Left lung (tissue), 10 donors: ENCODE data around the gene HSPB1. TPM values are rescaled to one million over a fixed set of nuclear protein-coding genes. Genes with fewer than 3 reads are reported as not detected.

ENCODE experiments used
- ATAC-seq: fragments of 200-7000 bp; cut with Tn5 transposase; one replicate; pipeline ENCODE4 v1.9.1; 2020; ENCODE audit warnings: moderate library complexity
- DNase-seq, 4 donors: peaks; one replicate each; pipeline ENCODE4 v3.0.0-alpha.2; 2013 to 2020
- H3K27ac ChIP-seq, 2 donors: fragments of 200-600 bp; sonication (generic) in 1 of 2; one replicate each; pipeline versions ENCODE4 v1.5.0 to v1.8.0; 2020 to 2021
- H3K27me3 ChIP-seq, 2 donors: fragments of 200-600 bp; sonication (generic) in 1 of 2; one replicate each; pipeline versions ENCODE4 v1.5.0 to v1.8.0; 2020 to 2021
- H3K36me3 ChIP-seq, 2 donors: fragments of 200-600 bp; sonication (generic) in 1 of 2; one replicate each; pipeline versions ENCODE4 v1.5.0 to v1.8.0; 2020 to 2021
- H3K4me1 ChIP-seq, 2 donors: fragments of 200-600 bp; one replicate each; pipeline ENCODE4 v1.8.0; 2021
- H3K4me3 ChIP-seq, 2 donors: fragments of 200-600 bp; sonication (generic) in 1 of 2; one replicate each; pipeline versions ENCODE4 v1.5.0 to v1.8.0; 2020 to 2021; ENCODE audit warnings: mild to moderate bottlenecking in 1 of 2
- H3K9me3 ChIP-seq, 2 donors: fragments of 200-600 bp; sonication (generic) in 1 of 2; one replicate each; pipeline versions ENCODE4 v1.5.0 to v1.8.0; 2020 to 2021
- intact Hi-C, 2 donors: fragments of 100-400 bp; cut with DNase I; formaldehyde crosslinking; loops; one replicate each; pipeline versions ENCODE4 v1.11.2 to v1.14.2; 2022
- polyA plus RNA-seq, 6 donors: library from polyadenylated mRNA; unstranded; fragments of 120-200 nt; gene quantifications; one replicate each; pipeline ENCODE4 v1.2.1, GENCODE V29; 2013; ENCODE audit not compliant: insufficient read length in 6 of 6
- total RNA-seq, 2 donors: library from RNA; stranded (reverse); fragmentation: NEBNext Ultra II Directional; extraction: Animal tissue kit (Norgen Biotek cat#: 25700); gene quantifications; one replicate each; pipeline ENCODE4 v1.2.1, GENCODE V29; 2021
- TF ChIP-seq, protein P1 (sequence below), 2 donors: fragments of 200-600 bp; sonication (generic) in 1 of 2; IDR thresholded peaks; one replicate each; pipeline versions ENCODE4 v1.5.0 to v1.8.0; 2021; ENCODE audit warnings: antibody characterized with exemption in 2 of 2
- donor health status: DM: no; HTN: yes; CAD: no.
- donor health status: DM: no; HTN: no; CAD: no.

The HSPB1 gene
- total and polyA plus RNA-seq, 8 donors: 219 to 951 (median 306) TPM

- ATAC-seq (no peak), DNase-seq (no peak)
- Histone ChIP-seq H3K27me3 (no peaks in the 10 kb centered on the region), H3K4me3 (no peak overlapping the region), H3K36me3 (peaks cover 0 to 40% of the 10 kb centered on the region in 2 donors), H3K27ac (no peak overlapping the region), H3K9me3 (no peaks in the 10 kb centered on the region), H3K4me1 (peaks cover 0 to 75% of the 10 kb centered on the region in 2 donors)
- TF ChIP-seq, protein P1, sequence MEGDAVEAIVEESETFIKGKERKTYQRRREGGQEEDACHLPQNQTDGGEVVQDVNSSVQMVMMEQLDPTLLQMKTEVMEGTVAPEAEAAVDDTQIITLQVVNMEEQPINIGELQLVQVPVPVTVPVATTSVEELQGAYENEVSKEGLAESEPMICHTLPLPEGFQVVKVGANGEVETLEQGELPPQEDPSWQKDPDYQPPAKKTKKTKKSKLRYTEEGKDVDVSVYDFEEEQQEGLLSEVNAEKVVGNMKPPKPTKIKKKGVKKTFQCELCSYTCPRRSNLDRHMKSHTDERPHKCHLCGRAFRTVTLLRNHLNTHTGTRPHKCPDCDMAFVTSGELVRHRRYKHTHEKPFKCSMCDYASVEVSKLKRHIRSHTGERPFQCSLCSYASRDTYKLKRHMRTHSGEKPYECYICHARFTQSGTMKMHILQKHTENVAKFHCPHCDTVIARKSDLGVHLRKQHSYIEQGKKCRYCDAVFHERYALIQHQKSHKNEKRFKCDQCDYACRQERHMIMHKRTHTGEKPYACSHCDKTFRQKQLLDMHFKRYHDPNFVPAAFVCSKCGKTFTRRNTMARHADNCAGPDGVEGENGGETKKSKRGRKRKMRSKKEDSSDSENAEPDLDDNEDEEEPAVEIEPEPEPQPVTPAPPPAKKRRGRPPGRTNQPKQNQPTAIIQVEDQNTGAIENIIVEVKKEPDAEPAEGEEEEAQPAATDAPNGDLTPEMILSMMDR (IDR thresholded peaks at IDR 0.05): no peak
- intact Hi-C loops: no loop called here
Measured at GRCh38 chr7:76353744-76354143, 51.3 kb downstream of the HSPB1 start.

Other genes with a start within 250 kb of the HSPB1 start
- 1 to 10 TPM in 1 of 2 donors, under 1 TPM in 1; 0.94 to 2.0 TPM for gene SRRM3, start 100.8 kb upstream of the HSPB1 start, total RNA-seq
- gene SRRM3, start 100.8 kb upstream of the HSPB1 start, polyA plus RNA-seq: under 1 TPM; 0.27 to 0.71 (median 0.57) TPM
- 100 to 1,000 TPM; 116 to 160 TPM for gene YWHAG, start 56.3 kb downstream of the HSPB1 start, total RNA-seq
- gene YWHAG, start 56.3 kb downstream of the HSPB1 start, polyA plus RNA-seq: 100 to 1,000 TPM in 5 of 6 donors, 10 to 100 TPM in 1; 99.2 to 114 (median 108) TPM
- gene SSC4D, start 107.0 kb downstream of the HSPB1 start, total RNA-seq: 1 to 10 TPM in 1 of 2 donors, under 1 TPM in 1; 0.76 to 1.8 TPM
- gene SSC4D, start 107.0 kb downstream of the HSPB1 start, polyA plus RNA-seq: 1 to 10 TPM; 1.2 to 2.1 (median 1.7) TPM
- gene ZP3, start 122.3 kb downstream of the HSPB1 start, total RNA-seq: 1 to 10 TPM; 2.9 to 3.3 TPM
- 10 to 100 TPM in 1 of 6 donors, 1 to 10 TPM in 5; 1.0 to 13.8 (median 3.0) TPM for gene ZP3, start 122.3 kb downstream of the HSPB1 start, polyA plus RNA-seq
- gene DTX2, start 159.0 kb downstream of the HSPB1 start, total RNA-seq: 10 to 100 TPM; 28.1 to 40.9 TPM
- gene DTX2, start 159.0 kb downstream of the HSPB1 start, polyA plus RNA-seq: 10 to 100 TPM in 3 of 6 donors, 1 to 10 TPM in 3; 8.3 to 14.3 (median 10.3) TPM
- gene UPK3B, start 207.9 kb downstream of the HSPB1 start, total RNA-seq: 10 to 100 TPM in 1 of 2 donors, 1 to 10 TPM in 1; 5.5 to 15.9 TPM
- 10 to 100 TPM in 5 of 6 donors, 1 to 10 TPM in 1; 7.3 to 40.8 (median 20.0) TPM for gene UPK3B, start 207.9 kb downstream of the HSPB1 start, polyA plus RNA-seq
- under 1 TPM in 1 of 2 donors, not detected in 1; 0.26 TPM for gene SPDYE16, start 240.6 kb downstream of the HSPB1 start, total RNA-seq
- 1 to 10 TPM; 3.3 to 6.4 (median 5.2) TPM for gene SPDYE16, start 240.6 kb downstream of the HSPB1 start, polyA plus RNA-seq